ENCODE results near the gene FBN2.

DNA sequence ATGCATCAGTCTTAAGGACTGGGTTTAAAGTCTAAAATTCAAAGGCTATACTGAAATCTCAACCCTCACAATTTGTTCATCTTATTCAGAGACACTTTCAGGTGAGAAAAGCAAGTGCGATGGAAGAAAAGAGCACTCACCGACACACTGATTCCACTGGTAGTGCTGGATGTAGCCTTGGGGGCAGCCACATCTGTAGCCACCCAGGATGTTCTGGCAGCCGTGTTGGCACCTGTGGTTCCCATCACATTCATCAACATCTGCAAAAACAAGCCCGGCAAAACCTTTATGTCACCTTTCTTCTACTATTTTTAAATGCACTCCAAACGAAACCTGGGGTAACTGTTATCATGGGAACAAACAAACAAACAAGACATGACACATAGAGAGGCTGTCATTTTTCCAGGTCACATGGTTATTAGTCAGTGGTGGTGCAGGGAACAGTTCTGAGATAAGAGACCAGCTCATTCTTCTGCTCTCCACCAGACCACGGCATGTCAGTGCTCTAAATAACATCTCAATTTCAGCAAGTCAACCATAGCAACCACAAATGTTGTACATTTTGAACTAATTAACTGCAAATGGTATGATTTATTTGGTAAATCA lies 266.1 kb downstream of the FBN2 start:
- TF ChIP-seq YY1 (IDR thresholded peaks at IDR 0.05; ENCODE audit: insufficient read depth, insufficient read length) = no peak
- no peak for TF ChIP-seq ZNF274 (IDR thresholded peaks at IDR 0.05; ENCODE audit: low read depth, low read length)
